ENCODE measurements around the gene LZTS3.

GRCh38 chr20:3167738-3168078 is 5.6 kb downstream of the LZTS3 start:
- TF ChIP-seq POLR2AphosphoS5 (IDR thresholded peaks at IDR 0.05; ENCODE audit: low read depth) (no peak), GABPA (IDR thresholded peaks at IDR 0.05; ENCODE audit: low read depth) (no peak), REST (IDR thresholded peaks at IDR 0.05; ENCODE audit: insufficient replicate concordance, low read depth) (no peak)
- TF ChIP-seq, protein P1, sequence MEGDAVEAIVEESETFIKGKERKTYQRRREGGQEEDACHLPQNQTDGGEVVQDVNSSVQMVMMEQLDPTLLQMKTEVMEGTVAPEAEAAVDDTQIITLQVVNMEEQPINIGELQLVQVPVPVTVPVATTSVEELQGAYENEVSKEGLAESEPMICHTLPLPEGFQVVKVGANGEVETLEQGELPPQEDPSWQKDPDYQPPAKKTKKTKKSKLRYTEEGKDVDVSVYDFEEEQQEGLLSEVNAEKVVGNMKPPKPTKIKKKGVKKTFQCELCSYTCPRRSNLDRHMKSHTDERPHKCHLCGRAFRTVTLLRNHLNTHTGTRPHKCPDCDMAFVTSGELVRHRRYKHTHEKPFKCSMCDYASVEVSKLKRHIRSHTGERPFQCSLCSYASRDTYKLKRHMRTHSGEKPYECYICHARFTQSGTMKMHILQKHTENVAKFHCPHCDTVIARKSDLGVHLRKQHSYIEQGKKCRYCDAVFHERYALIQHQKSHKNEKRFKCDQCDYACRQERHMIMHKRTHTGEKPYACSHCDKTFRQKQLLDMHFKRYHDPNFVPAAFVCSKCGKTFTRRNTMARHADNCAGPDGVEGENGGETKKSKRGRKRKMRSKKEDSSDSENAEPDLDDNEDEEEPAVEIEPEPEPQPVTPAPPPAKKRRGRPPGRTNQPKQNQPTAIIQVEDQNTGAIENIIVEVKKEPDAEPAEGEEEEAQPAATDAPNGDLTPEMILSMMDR (IDR thresholded peaks at IDR 0.05; ENCODE audit: insufficient read depth, low read length), result no peak
